ENCODE measurements around the gene TTLL11.

TTLL11 gene

DNA sequence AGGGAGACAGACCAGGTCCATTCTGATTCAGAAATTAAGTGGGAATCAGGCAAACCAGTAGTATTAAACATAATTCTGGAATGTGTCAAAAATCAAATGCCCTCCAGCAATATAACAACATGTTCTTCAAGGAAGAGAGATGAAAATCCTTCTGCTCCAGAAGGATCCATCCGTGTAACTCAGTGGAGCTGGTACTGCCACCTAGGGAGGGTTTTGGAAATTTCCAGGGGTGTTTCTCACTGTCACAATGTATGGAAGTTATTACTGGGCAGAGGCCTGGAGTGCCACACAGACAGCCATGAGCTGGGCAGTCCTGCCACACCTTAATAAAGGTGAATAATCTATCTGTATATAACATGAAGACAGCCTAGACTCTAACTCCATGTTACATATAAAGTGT lies 87.5 kb downstream of the TTLL11 start:
- peak; percentile 41; the same call in 1 of the 2 replicates for TF ChIP-seq RAD21 (IDR thresholded peaks at IDR 0.05; ENCODE audit: low read depth)
- no peak for TF ChIP-seq CREB1 (IDR thresholded peaks at IDR 0.05; ENCODE audit: low read depth)

DNA sequence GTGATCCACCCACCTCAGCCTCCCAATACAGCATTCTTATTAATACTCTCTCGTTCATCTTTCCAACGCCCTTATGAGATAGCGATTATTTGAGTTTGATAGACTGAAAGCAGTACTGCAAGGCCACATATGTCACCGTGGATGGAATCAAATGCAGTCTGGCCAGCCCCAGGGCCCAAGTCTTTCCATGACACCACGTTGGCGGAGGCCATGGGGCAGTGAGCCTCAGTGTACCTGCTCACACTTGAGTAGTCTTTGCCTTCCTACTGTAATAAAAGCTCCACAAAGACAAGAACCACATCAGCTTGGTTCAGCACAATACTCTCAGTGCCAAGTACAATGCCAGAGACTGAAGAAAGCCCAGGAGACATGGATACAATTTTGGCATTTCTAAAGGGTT lies 88.5 kb downstream of the TTLL11 start:
- TF ChIP-seq FOXM1 (IDR thresholded peaks at IDR 0.05; ENCODE audit: borderline replicate concordance, low read depth) (no peak), TEAD4 (IDR thresholded peaks at IDR 0.05) (no peak), EGR1 (IDR thresholded peaks at IDR 0.05) (no peak), YY1 (IDR thresholded peaks at IDR 0.05; ENCODE audit: low read depth) (no peak), CREB1 (IDR thresholded peaks at IDR 0.05; ENCODE audit: low read depth) (no peak), EP300 (IDR thresholded peaks at IDR 0.05; ENCODE audit: borderline replicate concordance) (no peak), TAF1 (IDR thresholded peaks at IDR 0.05; ENCODE audit: low read depth) (no peak), RAD21 (IDR thresholded peaks at IDR 0.05; ENCODE audit: low read depth) (no peak), CEBPB (IDR thresholded peaks at IDR 0.05) (no peak), TCF12 (IDR thresholded peaks at IDR 0.05; ENCODE audit: low read depth) (no peak), NFIC (IDR thresholded peaks at IDR 0.05) (no peak), ZBTB7A (IDR thresholded peaks at IDR 0.05; ENCODE audit: low read depth) (no peak)
- TF ChIP-seq, protein P1, sequence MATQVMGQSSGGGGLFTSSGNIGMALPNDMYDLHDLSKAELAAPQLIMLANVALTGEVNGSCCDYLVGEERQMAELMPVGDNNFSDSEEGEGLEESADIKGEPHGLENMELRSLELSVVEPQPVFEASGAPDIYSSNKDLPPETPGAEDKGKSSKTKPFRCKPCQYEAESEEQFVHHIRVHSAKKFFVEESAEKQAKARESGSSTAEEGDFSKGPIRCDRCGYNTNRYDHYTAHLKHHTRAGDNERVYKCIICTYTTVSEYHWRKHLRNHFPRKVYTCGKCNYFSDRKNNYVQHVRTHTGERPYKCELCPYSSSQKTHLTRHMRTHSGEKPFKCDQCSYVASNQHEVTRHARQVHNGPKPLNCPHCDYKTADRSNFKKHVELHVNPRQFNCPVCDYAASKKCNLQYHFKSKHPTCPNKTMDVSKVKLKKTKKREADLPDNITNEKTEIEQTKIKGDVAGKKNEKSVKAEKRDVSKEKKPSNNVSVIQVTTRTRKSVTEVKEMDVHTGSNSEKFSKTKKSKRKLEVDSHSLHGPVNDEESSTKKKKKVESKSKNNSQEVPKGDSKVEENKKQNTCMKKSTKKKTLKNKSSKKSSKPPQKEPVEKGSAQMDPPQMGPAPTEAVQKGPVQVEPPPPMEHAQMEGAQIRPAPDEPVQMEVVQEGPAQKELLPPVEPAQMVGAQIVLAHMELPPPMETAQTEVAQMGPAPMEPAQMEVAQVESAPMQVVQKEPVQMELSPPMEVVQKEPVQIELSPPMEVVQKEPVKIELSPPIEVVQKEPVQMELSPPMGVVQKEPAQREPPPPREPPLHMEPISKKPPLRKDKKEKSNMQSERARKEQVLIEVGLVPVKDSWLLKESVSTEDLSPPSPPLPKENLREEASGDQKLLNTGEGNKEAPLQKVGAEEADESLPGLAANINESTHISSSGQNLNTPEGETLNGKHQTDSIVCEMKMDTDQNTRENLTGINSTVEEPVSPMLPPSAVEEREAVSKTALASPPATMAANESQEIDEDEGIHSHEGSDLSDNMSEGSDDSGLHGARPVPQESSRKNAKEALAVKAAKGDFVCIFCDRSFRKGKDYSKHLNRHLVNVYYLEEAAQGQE (IDR thresholded peaks at IDR 0.05; ENCODE audit: low read depth), result no peak
- TF ChIP-seq, protein P2, sequence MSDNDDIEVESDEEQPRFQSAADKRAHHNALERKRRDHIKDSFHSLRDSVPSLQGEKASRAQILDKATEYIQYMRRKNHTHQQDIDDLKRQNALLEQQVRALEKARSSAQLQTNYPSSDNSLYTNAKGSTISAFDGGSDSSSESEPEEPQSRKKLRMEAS (IDR thresholded peaks at IDR 0.05), result no peak
- TF ChIP-seq, protein P3, sequence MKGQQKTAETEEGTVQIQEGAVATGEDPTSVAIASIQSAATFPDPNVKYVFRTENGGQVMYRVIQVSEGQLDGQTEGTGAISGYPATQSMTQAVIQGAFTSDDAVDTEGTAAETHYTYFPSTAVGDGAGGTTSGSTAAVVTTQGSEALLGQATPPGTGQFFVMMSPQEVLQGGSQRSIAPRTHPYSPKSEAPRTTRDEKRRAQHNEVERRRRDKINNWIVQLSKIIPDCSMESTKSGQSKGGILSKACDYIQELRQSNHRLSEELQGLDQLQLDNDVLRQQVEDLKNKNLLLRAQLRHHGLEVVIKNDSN (IDR thresholded peaks at IDR 0.05), result no peak

DNA sequence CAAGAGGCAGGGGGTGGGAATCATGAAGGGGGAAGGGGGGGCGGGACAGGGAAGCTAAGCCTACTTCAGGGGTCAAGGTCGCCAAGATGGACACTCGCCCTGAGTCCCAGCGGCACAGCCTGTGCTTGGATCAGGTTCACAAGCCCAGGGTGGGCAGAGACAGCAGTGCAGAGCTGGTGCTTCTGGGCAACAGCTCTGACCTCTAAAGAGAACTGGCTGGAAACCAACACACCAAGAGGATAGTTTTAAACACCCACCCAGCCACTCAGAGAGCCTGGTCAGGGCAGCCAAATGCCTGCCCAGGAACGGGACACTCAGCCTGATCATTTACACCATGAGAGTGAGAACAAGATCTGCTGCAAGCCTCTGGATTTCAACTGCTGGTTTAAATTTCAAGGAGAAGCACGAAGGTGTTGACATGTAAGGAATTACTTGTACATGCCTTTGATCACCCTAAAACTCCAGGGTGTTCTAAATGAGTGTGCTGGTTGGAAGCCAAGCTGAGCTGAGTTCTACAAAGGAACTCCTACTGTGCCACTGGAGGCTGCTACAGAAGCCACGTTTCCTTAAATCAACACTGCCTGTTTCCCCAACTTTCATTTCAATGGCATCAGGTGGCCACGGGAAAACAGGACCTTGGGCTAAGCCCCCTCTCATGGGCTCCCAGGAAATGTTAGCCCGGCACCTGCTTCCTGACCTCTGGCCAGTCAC lies 91.5 kb downstream of the TTLL11 start:
- TF ChIP-seq TEAD4 (IDR thresholded peaks at IDR 0.05) (0 out of 2 replicates have a peak, but pooled peaks have one; percentile 40), TCF12 (IDR thresholded peaks at IDR 0.05; ENCODE audit: low read depth) (peak; percentile 42; the same call in 1 of the 2 replicates), EP300 (IDR thresholded peaks at IDR 0.05; ENCODE audit: borderline replicate concordance) (peak; percentile 38; the same call in 1 of the 2 replicates), ZBTB7A (IDR thresholded peaks at IDR 0.05; ENCODE audit: low read depth) (no peak), NFIC (IDR thresholded peaks at IDR 0.05) (peak; percentile 82), RAD21 (IDR thresholded peaks at IDR 0.05; ENCODE audit: low read depth) (no peak), CEBPB (IDR thresholded peaks at IDR 0.05) (no peak), TAF1 (IDR thresholded peaks at IDR 0.05; ENCODE audit: low read depth) (no peak)
- TF ChIP-seq, protein P2 (IDR thresholded peaks at IDR 0.05), result no peak; the same call in 1 of the 2 replicates

DNA sequence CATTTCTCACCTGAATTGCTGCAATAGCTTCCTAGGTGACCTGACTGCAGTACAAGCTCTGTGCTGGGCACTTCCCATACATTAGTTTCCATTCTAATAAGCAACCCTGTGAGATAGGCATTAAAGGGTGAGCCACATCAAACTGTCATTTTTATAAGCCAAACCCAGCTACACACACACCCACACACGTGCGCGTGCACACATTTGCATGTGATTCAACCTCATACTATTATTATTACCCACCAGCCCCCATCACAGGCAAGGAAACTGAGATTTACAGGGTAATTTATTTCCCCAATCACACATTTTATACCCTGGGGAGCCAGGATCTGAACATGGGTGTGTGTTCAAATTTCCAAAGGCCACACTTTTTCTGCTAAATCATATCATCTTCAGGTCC lies 93.6 kb downstream of the TTLL11 start:
- no peak for TF ChIP-seq TCF12 (IDR thresholded peaks at IDR 0.05; ENCODE audit: low read depth)
- TF ChIP-seq EP300 (IDR thresholded peaks at IDR 0.05; ENCODE audit: borderline replicate concordance), result no peak
- no peak for TF ChIP-seq TEAD4 (IDR thresholded peaks at IDR 0.05)
- TF ChIP-seq YY1 (IDR thresholded peaks at IDR 0.05; ENCODE audit: low read depth), result no peak
- no peak for TF ChIP-seq RAD21 (IDR thresholded peaks at IDR 0.05; ENCODE audit: low read depth)
- no peak for TF ChIP-seq EGR1 (IDR thresholded peaks at IDR 0.05)
- TF ChIP-seq ZBTB7A (IDR thresholded peaks at IDR 0.05; ENCODE audit: low read depth), result no peak
- TF ChIP-seq TAF1 (IDR thresholded peaks at IDR 0.05; ENCODE audit: low read depth), result no peak
- TF ChIP-seq, protein P3 (IDR thresholded peaks at IDR 0.05), result no peak
- TF ChIP-seq, protein P1 (IDR thresholded peaks at IDR 0.05; ENCODE audit: low read depth), result no peak
- TF ChIP-seq FOXM1 (IDR thresholded peaks at IDR 0.05; ENCODE audit: borderline replicate concordance, low read depth), result no peak
- TF ChIP-seq, protein P2 (IDR thresholded peaks at IDR 0.05), result no peak
- TF ChIP-seq CREB1 (IDR thresholded peaks at IDR 0.05; ENCODE audit: low read depth), result no peak
- no peak for TF ChIP-seq CEBPB (IDR thresholded peaks at IDR 0.05)
- no peak for TF ChIP-seq NFIC (IDR thresholded peaks at IDR 0.05)

DNA sequence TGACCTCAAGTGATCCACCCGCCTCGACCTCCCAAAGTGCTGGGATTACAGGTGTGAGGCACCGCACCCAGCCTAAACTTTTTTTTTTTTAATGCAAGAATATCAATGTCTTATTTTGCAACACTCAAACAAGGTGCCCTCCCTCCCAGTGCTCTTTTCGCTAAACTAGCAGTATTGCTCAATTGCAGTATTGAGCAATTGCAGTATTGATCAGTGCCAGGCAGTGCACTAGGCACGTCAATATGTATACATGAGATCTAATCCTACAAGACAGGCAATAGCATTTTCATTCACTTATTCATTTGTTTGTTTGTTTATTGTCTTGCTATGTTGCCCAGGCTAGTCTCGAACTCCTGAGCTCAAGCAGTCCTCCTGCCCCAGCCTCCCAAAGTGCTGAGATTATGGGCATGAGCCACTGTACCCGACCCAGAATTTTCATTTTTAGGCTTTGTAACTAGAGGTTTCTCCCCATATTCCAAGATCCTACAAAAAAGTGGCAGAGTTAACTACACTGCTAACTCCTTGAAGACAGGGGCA lies 94.5 kb downstream of the TTLL11 start:
- TF ChIP-seq CEBPB (IDR thresholded peaks at IDR 0.05), result peak; percentile 50; the same call in 1 of the 2 replicates
- no peak for TF ChIP-seq EP300 (IDR thresholded peaks at IDR 0.05; ENCODE audit: borderline replicate concordance)
- TF ChIP-seq, protein P3 (IDR thresholded peaks at IDR 0.05), result no peak

Data from Ishikawa (cell line).